GM13976 (cell line): ENCODE results near the gene PCDHB7.
"Not testable (repeated sequence)": the region's sequence is repeated elsewhere in the genome, so short reads cannot be mapped to it uniquely, and the experiment has no call there.

Experiments used
- DNase-seq: peaks from one replicate; pipeline ENCODE4 v3.0.0; 2012; ENCODE audit warnings: low spot score
- in situ Hi-C: fragments of 300-500 bp; cut with MboI; formaldehyde crosslinking; loops from one replicate; pipeline ENCODE4 v1.12.0; 2022; ENCODE audit warnings: low sequenced_read_pairs, mixed read lengths, inconsistent platforms; ENCODE audit not compliant: unreplicated experiment
- TF ChIP-seq, protein P1 (sequence below): IDR thresholded peaks from 2 replicates; pipeline ENCODE4 v1.5.1; 2012; ENCODE audit warnings: borderline replicate concordance, mild to moderate bottlenecking; ENCODE audit not compliant: insufficient read depth; ENCODE audit errors: extremely low read depth, missing control alignments, control extremely low read depth

Gene PCDHB7

DNA sequence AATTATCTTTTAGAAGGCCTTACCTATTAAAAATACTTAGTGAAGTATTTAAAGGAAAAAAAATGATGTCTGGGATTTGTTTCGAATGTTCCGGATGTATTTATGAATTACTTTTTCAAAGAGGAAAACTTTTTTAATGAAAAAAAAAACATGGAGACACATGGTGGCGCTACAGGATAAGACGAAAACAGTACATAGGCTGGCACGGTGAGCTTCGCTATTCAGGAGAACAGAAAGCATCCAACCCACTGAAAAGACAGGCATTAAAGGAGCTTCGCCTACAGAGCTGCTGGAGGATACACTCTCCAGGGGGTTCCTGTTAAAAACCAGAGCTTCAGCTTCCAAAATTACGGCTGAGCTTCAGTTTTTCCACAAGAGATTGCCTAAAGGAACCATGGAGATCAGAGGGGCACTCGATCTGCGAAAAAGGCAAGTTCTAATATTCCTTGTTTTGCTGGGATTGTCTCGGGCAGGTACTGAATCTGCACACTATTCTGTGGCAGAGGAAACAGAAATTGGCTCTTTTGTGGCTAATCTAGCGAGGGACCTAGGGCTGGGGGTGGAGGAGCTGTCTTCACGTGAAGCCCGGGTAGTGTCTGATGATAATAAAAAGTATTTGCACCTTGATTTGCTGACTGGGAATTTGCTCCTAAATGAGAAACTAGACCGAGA is 50.8 kb downstream of the PCDHB7 start, which contains the start of gene PCDHB14:
Gene PCDHB14, plus strand, starts transcription at position 232 of the 672 bp plus-strand sequence. Its CDS starts 163 bp downstream, at position 395.
- no peak for DNase-seq
- in situ Hi-C loops: no loop called here
- TF ChIP-seq, protein P1, sequence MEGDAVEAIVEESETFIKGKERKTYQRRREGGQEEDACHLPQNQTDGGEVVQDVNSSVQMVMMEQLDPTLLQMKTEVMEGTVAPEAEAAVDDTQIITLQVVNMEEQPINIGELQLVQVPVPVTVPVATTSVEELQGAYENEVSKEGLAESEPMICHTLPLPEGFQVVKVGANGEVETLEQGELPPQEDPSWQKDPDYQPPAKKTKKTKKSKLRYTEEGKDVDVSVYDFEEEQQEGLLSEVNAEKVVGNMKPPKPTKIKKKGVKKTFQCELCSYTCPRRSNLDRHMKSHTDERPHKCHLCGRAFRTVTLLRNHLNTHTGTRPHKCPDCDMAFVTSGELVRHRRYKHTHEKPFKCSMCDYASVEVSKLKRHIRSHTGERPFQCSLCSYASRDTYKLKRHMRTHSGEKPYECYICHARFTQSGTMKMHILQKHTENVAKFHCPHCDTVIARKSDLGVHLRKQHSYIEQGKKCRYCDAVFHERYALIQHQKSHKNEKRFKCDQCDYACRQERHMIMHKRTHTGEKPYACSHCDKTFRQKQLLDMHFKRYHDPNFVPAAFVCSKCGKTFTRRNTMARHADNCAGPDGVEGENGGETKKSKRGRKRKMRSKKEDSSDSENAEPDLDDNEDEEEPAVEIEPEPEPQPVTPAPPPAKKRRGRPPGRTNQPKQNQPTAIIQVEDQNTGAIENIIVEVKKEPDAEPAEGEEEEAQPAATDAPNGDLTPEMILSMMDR: no peak

DNA sequence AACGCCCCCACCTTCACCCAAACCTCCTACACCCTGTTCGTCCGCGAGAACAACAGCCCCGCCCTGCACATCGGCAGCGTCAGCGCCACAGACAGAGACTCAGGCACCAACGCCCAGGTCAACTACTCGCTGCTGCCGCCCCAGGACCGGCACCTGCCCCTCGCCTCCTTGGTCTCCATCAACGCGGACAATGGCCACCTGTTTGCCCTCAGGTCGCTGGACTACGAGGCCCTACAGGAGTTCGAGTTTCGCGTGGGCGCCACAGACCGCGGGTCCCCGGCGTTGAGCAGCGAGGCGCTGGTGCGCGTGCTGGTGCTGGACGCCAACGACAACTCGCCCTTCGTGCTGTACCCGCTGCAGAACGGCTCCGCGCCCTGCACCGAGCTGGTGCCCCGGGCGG is 52.4 kb downstream of the PCDHB7 start:
- in situ Hi-C loops, DNase-seq: not testable (repeated sequence)

DNA sequence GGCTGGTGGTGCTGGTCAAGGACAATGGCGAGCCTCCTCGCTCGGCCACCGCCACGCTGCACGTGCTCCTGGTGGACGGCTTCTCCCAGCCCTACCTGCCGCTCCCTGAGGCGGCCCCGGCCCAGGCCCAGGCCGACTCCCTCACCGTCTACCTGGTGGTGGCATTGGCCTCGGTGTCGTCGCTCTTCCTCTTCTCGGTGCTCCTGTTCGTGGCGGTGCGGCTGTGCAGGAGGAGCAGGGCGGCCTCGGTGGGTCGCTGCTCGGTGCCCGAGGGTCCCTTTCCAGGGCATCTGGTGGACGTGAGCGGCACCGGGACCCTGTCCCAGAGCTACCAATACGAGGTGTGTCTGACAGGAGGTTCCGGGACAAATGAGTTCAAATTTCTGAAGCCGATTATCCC is 53.0 kb downstream of the PCDHB7 start:
- in situ Hi-C loops: not testable (repeated sequence)

More for the DNA sequence above, 53.0 kb downstream of the PCDHB7 start:
- DNase-seq: not testable (repeated sequence)
